Activated gamma-delta T cell (primary cell): ENCODE data around the gene VSTM5.
"Not testable (repeated sequence)": the region's sequence is repeated elsewhere in the genome, so short reads cannot be mapped to it uniquely, and the experiment has no call there.

Source experiments
- DNase-seq: peaks from one replicate; lab custom pipeline; 2025; lab: John Stamatoyannopoulos, UW

Gene VSTM5

DNA sequence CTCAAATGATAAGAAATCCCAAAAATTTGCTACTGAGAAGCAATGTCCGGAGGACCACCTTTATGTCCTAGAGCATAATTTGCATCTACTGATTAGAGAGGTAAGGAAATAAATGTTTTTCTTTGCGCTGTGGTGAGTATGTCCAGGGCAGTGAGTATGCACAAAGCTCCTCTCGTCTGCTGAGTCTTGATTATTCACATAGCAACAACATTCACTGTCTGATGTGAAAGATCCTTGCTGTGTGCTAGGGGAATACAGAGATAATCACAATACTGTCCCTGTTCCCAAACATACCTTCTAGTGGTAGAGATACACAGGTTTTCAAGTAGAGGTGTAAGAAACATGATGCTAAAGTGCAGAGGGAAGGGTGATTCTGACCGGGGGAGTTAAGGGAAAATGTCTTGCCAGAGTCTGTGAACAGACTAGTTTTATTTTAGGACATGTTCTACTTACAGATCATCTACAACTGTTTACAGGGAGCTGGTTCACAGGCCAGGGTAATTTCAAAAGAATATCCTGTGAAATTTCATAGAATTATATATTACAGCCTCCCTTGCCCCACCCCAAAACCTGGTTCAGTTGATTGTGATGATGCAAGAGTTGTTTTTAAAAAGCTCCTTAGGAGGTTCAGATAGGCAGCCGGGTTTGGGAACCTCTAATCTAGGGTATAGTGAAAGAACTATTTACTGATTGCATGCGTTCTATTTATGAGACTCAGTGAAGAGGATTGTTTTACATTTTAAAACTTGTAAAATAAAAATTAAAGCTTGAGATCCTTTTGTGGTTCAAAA lies 53.8 kb downstream of the VSTM5 start:
- DNase-seq, result no peak

DNA sequence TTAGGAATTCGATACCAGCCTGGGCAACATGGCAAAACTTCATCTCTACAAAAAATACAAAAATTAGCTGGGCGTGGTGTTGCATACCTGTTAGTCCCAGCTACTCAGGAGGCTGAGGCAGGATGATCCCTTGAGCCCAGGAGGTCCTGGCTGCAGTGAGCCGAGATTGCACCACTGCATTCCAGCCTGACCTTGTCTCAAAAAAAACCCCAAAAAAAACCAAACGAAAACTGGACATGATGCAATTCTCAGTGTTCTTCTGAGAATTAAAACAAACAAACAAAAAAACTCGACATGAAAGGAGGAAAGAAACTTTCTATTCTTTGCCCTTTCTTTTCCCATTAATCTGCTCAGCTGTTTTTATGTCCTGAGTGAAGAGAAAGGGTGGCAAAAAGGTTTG lies 58.9 kb downstream of the VSTM5 start:
- DNase-seq, result no peak

DNA sequence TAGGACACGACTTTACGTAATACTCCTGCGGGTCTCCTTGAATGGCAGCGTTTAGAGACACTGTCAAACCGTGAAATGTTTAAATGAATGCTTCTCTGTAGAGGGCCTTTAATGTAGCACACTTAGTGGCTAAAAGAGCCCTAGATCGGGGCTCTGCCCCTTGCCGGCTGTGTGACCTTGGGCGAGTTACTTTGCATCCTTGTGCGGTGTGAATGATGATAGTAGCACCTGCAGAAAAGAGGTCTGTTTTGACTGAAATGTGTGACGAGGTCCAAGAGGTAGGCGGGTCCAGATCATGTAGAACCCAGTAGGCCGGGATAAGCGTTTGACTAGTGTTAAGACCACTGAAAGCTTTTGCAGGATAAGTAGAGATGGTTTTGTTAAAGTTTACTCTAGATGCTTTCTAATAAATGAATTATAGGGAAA lies 65.5 kb downstream of the VSTM5 start:
- no peak for DNase-seq

DNA sequence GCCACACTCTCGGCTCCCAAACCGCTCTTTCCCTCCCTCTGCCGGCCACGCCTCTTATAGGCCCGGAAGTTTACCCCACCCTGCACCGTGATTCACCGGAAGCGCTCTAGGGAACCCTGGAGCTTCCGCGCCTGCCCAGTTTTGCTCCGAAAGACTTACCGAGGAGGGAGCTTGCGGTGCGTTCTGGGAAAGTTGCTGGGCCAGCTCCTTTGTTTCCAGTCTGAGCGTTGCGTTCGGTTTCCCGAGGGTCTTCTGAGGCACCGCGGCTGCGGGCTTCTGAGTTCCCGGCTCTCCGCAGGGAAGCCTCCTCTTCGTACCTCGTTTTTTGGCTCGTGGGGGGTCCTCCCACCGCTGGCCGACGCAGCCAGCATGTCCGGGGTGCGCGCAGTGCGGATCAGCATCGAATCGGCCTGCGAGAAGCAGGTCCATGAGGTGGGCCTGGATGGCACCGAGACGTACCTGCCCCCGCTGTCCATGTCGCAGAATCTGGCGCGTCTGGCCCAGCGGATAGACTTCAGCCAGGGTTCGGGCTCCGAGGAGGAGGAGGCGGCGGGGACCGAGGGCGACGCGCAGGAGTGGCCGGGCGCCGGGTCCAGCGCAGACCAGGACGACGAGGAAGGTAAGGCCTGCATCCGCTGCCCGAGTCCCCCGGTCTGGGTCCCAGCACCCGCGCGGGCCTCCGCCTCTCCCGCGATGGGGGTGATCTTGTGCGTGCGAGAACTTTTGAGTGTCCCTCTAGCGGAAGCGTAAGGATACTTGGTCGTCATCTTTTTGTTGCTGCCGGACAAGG lies 66.1 kb downstream of the VSTM5 start, which contains the start of gene MED17:
TSS of gene MED17 (plus strand) at position 138 of the 790 bp plus-strand sequence. CDS start at position 370, 232 bp downstream.
- DNase-seq, result peak; percentile 31

DNA sequence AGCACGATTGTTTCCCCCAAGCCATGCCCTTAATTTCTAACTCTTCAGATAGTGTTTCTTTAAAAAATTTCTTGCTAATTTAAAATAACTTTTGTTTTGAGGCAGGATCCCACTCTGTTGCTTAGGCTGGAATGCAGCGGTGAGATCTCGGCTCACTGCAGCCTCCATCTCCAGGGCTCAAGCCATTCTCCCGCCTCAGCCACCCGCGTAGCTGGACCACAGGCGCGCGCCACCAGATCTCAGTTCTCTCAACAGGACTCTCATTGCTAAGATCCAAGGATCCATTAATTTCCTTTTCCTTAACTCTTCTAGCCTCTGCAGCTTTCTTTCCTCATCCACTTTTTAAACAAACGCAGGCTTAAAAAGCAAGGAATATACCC lies 66.7 kb downstream of the VSTM5 start:
- no peak for DNase-seq

DNA sequence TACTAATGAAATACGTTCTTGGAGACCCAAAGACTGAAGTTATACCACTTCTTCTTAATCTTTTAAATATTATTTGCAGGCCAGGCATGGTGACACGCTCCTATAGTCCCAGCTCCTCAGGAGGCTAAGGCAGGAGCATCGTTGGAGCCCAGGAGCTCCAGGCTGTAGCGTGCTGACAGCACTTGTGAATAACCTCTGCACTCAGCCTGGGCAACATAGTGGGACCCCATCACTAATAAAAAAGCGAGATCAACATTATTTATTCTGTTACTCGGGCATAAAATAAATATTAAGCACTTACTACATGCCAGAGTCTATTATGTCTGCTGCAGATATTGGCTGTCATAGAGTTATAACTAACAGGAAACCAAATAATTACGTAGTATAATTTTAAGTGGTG lies 67.1 kb downstream of the VSTM5 start:
- no peak for DNase-seq

DNA sequence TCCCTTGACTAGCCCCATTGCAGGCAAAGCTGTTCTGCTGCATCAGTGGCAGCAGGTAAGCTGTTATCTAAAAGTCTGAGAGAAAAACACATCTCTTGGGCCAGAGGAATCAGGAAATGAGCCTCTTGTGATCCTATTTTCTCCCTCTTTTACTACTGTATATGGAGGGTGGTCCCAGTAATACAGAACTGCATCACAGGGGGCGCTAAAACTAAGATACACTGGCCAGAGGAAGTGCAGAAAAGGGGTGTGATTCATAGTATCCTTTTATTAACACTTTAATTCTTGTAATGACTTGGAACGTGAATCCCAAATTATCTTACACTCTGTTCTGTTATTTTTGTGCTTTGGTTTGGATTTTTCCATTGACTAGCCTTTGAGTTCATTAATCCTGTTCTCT lies 75.1 kb downstream of the VSTM5 start:
- DNase-seq, result no peak

DNA sequence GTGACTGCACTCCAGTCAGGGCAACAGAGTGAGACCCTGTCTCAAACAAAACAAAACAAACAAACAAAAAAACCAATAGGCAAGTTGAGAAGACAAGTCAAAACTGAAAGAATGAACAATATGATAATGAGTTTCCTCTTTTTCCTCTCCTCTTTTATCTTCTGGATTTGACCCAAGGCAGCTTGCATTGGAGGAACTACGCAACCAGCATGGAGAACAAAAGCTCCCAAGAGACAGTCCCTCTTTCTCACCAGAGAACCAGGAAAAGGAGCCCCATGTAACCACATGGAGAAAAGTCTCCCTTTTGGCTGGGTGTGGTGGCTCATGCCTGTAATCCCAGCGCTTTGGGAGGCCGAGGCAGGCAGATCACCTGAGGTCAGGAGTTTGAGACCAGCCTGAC lies 75.9 kb downstream of the VSTM5 start:
- not testable (repeated sequence) for DNase-seq

DNA sequence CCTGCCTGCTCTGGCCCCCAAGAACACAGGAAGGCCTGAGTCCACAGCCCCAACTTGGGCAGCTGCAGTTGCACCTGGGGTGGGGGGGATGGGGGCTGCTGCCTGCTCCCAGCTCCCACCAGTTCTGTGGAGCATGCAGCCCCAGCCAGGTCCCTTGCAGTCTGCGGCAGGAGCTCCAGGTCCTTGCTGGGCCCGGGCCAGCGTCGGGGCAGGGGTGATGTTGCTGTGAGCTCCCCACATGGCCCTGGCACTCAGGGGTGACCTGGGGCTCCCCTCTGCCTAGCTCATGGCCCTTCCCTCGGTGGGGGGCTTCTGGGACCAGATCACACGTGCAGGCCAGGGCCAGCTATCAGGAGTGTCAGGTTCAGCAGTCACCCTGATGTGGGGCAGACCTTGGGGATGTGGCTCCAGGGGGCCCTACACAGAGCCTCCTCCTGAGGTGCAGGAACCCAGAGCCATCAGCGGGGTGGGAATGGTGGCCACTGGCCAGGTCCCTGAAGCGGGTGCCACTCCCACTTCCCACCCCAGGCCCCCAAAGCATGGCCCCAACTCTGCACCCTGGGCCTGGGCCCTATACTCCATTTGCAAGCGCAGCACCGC lies 76.7 kb downstream of the VSTM5 start:
- DNase-seq, result no peak

DNA sequence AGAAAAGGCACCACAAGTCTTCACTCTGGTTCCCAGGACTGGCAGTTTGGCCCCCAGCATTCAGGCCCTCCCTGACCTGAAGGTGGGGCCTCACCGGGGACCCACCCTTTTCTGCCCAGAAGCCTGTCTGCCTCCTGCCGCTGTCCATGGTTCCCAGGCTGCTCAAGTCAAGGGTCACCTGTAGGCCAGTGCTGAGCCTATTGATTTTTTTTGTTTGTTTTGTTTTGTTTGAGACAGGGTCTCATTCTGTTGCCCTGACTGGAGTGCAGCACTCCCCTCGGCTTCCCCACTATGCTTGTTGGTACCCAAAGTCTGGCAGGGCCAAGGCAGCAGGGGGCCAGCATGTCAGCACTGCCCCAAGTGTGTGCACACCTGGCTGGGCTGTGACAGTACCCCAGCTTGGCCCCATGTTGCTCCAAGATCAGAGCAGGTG lies 77.4 kb downstream of the VSTM5 start:
- DNase-seq, result no peak

DNA sequence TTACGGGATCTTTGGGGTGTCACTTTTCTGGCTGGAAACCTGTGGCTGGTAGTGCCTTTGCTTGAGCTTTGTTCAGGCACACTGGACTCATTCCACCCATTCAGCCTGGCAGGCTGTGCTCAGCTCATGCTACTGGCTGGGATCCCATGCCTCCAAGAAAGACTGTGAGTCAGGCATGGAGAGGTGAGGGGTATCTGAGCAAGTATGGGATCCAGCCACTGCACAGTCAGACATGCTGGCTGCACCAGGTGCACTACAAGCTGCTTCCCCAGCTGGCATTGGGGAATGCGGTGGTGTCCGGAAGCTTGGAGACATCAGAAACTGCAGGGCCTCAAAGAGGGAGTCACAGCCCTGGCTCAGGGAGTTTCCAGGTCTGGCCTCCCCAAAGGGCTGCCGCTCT lies 78.3 kb downstream of the VSTM5 start:
- DNase-seq, result no peak

DNA sequence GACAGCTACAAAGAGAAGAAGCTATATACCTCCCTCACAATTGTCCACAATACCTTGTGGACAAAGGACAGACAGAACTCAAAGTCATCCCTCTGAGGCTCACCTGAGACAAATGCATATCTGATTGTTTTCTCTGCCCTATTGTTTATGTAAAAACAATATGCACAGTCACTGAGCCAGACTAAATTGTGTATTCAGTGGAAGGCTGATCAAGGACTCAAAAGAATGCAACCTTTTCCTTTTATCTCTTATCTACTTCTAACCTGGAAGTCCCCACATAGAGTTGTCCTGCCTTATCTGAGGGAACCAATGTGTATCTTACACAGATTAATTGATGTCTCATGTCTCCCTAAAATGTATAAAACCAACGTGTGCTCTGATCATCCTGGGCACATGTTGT lies 80.3 kb downstream of the VSTM5 start:
- DNase-seq, result no peak
